Ovary (tissue), 9 donors: Measurements from ENCODE around the gene SLC15A1. TPM values are rescaled to one million over a fixed set of nuclear protein-coding genes. Genes with fewer than 3 reads are reported as not detected.

Source experiments
- DNase-seq, 5 donors: peaks; one replicate each; pipeline ENCODE4 v3.0.0-alpha.2; 2019 to 2020
- H3K27ac ChIP-seq, 2 donors: fragments of 200-600 bp; one replicate each; pipeline versions ENCODE4 v1.5.1 to v1.8.0; 2019 to 2022
- H3K27me3 ChIP-seq: fragments of 200-600 bp; one replicate; pipeline ENCODE4 v1.8.0; 2022
- H3K36me3 ChIP-seq: fragments of 200-600 bp; sonication (generic); one replicate; pipeline ENCODE4 v1.5.1; 2019
- H3K4me1 ChIP-seq: one replicate; pipeline ENCODE4 v1.8.1; 2013; ENCODE audit warnings: mild to moderate bottlenecking, moderate library complexity; ENCODE audit not compliant: insufficient read depth
- H3K4me3 ChIP-seq: fragments of 200-600 bp; sonication (generic); one replicate; pipeline ENCODE4 v1.5.1; 2017
- H3K9me3 ChIP-seq, 2 donors: fragments of 200-600 bp in 1 of 2; sonication (generic) in 1 of 2; one replicate each; pipeline versions ENCODE4 v1.5.1 to v1.8.1; 2013 to 2019; ENCODE audit warnings: mild to moderate bottlenecking in 1 of 2, moderate library complexity in 1 of 2
- CTCF ChIP-seq, 3 donors: fragments of 450-650 bp in 2 of 3; fragments of 200-600 bp in 1 of 3; IDR thresholded peaks; one replicate each; pipeline versions ENCODE4 v1.5.1 to v1.8.0; 2016 to 2022; ENCODE audit warnings: antibody characterized with exemption in 3 of 3, mild to moderate bottlenecking in 1 of 3
- EP300 ChIP-seq: sonication (generic); formaldehyde crosslinking; IDR thresholded peaks from one replicate; pipeline ENCODE4 v1.6.1; 2017; ENCODE audit warnings: antibody characterized with exemption
- POLR2A ChIP-seq: fragments of 450-650 bp; IDR thresholded peaks from one replicate; pipeline ENCODE4 v1.6.1; 2017; ENCODE audit warnings: antibody characterized with exemption, mild to moderate bottlenecking, moderate library complexity
- WGBS, 3 donors: extraction: QIAGEN DNeasy Blood & Tissue Kit in 1 of 3; methylation state at CpG; one replicate each; pipeline versions ENCODE4 v1.1.5 to v1.1.7; 2013 to 2017; 5-methylcytosine and 5-hydroxymethylcytosine counted together
- intact Hi-C, 4 donors: fragments of 100-400 bp; cut with DNase I; formaldehyde crosslinking; loops; one replicate each; pipeline versions ENCODE4 v1.11.0 to v1.15.1; 2022 to 2023
- polyA plus RNA-seq, 2 donors: library from polyadenylated mRNA; stranded (reverse); fragments of 200-250 nt in 1 of 2; fragments of 350-450 nt in 1 of 2; fragmentation: Illumina TruSeq in 1 of 2; extraction: RNeasy Lipid Tissue Mini Kit (QIAGEN cat#74804) in 1 of 2; gene quantifications; one replicate each; pipeline ENCODE4 v1.2.3, GENCODE V29; 2013 to 2014
- total RNA-seq, 7 donors: library from RNA; depleted of rRNA in 2 of 7; stranded (reverse); fragments of >200 nt in 2 of 7; fragmentation: NEBNext Ultra II Directional in 3 of 7; extraction: Animal tissue kit (Norgen Biotek cat#: 25700) in 3 of 7; gene quantifications; one replicate each; pipeline versions ENCODE4 v1.1.0 to v1.2.4, GENCODE V29; 2016 to 2023
- donor health status: DM: no; HTN: no; CAD: no; lungs with moderate emphysema.
- donor health status: DM: no; HTN: no; CAD: no.
- donor health status: Bipolar disorder and iron deficiency.
- donor health status: DM: yes; HTN: yes; CAD: no.
- donor health status: DM: no; HTN: no; CAD: no.
- donor health status: DM: yes; HTN: yes; CAD: no.

SLC15A1 gene
- total and polyA plus RNA-seq, 9 donors: 0.05 to 1.3 (median 0.13) TPM; not detected in 3

- Histone ChIP-seq H3K36me3 (no peaks in the 10 kb centered on the region), H3K9me3 (no peaks in the 10 kb centered on the region), H3K27ac (no peak overlapping the region), H3K4me3 (no peak overlapping the region), H3K27me3 (no peaks in the 10 kb centered on the region), H3K4me1 (peaks cover 2% of the 10 kb centered on the region)
- TF ChIP-seq CTCF (IDR thresholded peaks at IDR 0.05) (no peak), POLR2A (no peak), EP300 (no peak)
- 66 to 87% (median 71%) methylated on average over 7 of the region's 7 CpGs for WGBS, 3 donors
- intact Hi-C loops: loop anchor here (5.0 to 10.0 kb wide), 3 partner anchors 65 to 208 kb away; no protein-coding TSS in a partner anchor
- no peak for DNase-seq
Measured at GRCh38 chr13:98649861-98650260, 102.6 kb downstream of the SLC15A1 start.

- no peak for DNase-seq
- Histone ChIP-seq H3K36me3 (no peaks in the 10 kb centered on the region), H3K27ac (no peak overlapping the region), H3K4me1 (peaks cover 2% of the 10 kb centered on the region), H3K9me3 (no peaks in the 10 kb centered on the region), H3K4me3 (no peak overlapping the region), H3K27me3 (no peaks in the 10 kb centered on the region)
- TF ChIP-seq POLR2A: no peak
- TF ChIP-seq EP300: no peak
- TF ChIP-seq CTCF (IDR thresholded peaks at IDR 0.05): no peak
- 91 to 94% (median 92%) methylated on average over 3 of the region's 3 CpGs for WGBS, 3 donors
- intact Hi-C loops: loop anchor here in 1 of 4 donors (10.0 kb wide), 1 partner anchor 64 kb away; no protein-coding TSS in a partner anchor
Measured at GRCh38 chr13:98648686-98649085, 103.8 kb downstream of the SLC15A1 start.

- WGBS, 3 donors: 62 to 73% (median 67%) methylated on average over 2 of the region's 2 CpGs
- no peak overlapping the region for H3K4me3 ChIP-seq
- H3K4me1 ChIP-seq: no peaks in the 10 kb centered on the region
- no peak for DNase-seq
- no peak for TF ChIP-seq POLR2A
- no peak for TF ChIP-seq EP300
- TF ChIP-seq CTCF (IDR thresholded peaks at IDR 0.05): no peak
- H3K36me3 ChIP-seq: no peaks in the 10 kb centered on the region
- intact Hi-C loops: loop anchor here in 1 of 4 donors (10.0 kb wide), 1 partner anchor 63 kb away; no protein-coding TSS in a partner anchor
- H3K27ac ChIP-seq: no peak overlapping the region
- no peaks in the 10 kb centered on the region for H3K9me3 ChIP-seq
- no peaks in the 10 kb centered on the region for H3K27me3 ChIP-seq
Measured at GRCh38 chr13:98648141-98648540, 104.3 kb downstream of the SLC15A1 start.

- H3K27ac ChIP-seq: no peak overlapping the region
- no peak for TF ChIP-seq POLR2A
- no peak for TF ChIP-seq CTCF (IDR thresholded peaks at IDR 0.05)
- no peak for TF ChIP-seq EP300
- no peaks in the 10 kb centered on the region for H3K4me1 ChIP-seq
- H3K9me3 ChIP-seq: no peaks in the 10 kb centered on the region
- H3K36me3 ChIP-seq: no peaks in the 10 kb centered on the region
- intact Hi-C loops: loop anchor here in 1 of 4 donors (10.0 kb wide), 1 partner anchor 62 kb away; no protein-coding TSS in a partner anchor
- no peak overlapping the region for H3K4me3 ChIP-seq
- DNase-seq: no peak
- H3K27me3 ChIP-seq: no peaks in the 10 kb centered on the region
- WGBS, 3 donors: 94% methylated on average over 2 of the region's 2 CpGs
Measured at GRCh38 chr13:98647121-98647520, 105.4 kb downstream of the SLC15A1 start.
